AG04449 (cell line): ENCODE data around the gene TCF20.

Experiments used
- CTCF ChIA-PET: fragments of 350-600 bp; formaldehyde crosslinking; extraction: SDS; loops from one replicate; lab custom pipeline; 2021; ENCODE audit warnings: antibody characterized with exemption; lab: Yijun Ruan, JAX
- POLR2A ChIA-PET: fragments of 400-600, 350-600 bp; formaldehyde crosslinking; extraction: SDS; loops from one replicate; lab custom pipeline; 2020; ENCODE audit warnings: antibody characterized with exemption, inconsistent platforms; lab: Yijun Ruan, JAX
- DNase-seq: peaks from one replicate; pipeline ENCODE4 v3.0.0-alpha.2; 2010; ENCODE audit warnings: low read depth, low spot score
- H3K4me3 ChIP-seq: 2 replicates; pipeline ENCODE4 v1.5.1; 2011; ENCODE audit warnings: low read depth, mild to moderate bottlenecking, control low read depth, low read length
- CTCF ChIP-seq: IDR thresholded peaks from one replicate; pipeline ENCODE4 v1.5.1; 2011; ENCODE audit warnings: mild to moderate bottlenecking, moderate library complexity, low read length, control low read depth, inconsistent platforms; ENCODE audit not compliant: insufficient read depth; ENCODE audit errors: missing control alignments

The TCF20 gene

GRCh38 chr22:42270510-42271190, at the start of gene TCF20:
TSS of gene TCF20 (minus strand) at chr22:42270653. CDS start at chr22:42215305, 55,348 bp downstream.
- ChIA-PET POLR2A (no interaction called here), CTCF (interaction anchor here (1.3 kb wide), 1 partner anchor 10 kb away, joined by 3 read pairs; no protein-coding TSS in a partner anchor)
- TF ChIP-seq CTCF, result no peak
- no peak for DNase-seq
- H3K4me3 ChIP-seq, result peak within 1 kb of the TSS; percentile 73

- DNase-seq, result no peak
- TF ChIP-seq CTCF, result no peak
- ChIA-PET CTCF (no interaction called here), POLR2A (no interaction called here)
- no peak overlapping the region for H3K4me3 ChIP-seq
Measured at GRCh38 chr22:42319386-42319785, 48.9 kb upstream of the TCF20 start.

DNA sequence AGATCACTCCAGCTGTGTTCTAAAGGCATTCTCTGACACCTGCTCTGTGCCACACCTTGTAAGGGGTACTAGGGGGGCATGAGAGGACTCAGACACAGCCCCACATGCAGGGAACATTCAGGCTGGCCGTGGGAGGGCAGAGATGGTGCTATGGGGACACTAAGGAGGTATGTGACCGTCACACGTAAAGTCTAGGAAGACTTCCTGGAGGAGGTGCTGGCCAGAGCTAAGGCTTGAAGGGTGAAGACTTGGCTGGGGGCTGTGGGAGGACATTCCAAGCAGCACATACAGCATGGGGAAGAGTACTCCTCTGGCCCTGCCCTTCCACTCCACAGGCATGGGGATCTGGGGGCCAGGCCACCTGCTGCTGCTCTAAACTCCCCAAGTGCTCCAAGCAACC, 48.5 kb upstream of the TCF20 start:
- no peak for DNase-seq
- ChIA-PET POLR2A (no interaction called here), CTCF (no interaction called here)
- TF ChIP-seq CTCF, result no peak
- no peak overlapping the region for H3K4me3 ChIP-seq

DNA sequence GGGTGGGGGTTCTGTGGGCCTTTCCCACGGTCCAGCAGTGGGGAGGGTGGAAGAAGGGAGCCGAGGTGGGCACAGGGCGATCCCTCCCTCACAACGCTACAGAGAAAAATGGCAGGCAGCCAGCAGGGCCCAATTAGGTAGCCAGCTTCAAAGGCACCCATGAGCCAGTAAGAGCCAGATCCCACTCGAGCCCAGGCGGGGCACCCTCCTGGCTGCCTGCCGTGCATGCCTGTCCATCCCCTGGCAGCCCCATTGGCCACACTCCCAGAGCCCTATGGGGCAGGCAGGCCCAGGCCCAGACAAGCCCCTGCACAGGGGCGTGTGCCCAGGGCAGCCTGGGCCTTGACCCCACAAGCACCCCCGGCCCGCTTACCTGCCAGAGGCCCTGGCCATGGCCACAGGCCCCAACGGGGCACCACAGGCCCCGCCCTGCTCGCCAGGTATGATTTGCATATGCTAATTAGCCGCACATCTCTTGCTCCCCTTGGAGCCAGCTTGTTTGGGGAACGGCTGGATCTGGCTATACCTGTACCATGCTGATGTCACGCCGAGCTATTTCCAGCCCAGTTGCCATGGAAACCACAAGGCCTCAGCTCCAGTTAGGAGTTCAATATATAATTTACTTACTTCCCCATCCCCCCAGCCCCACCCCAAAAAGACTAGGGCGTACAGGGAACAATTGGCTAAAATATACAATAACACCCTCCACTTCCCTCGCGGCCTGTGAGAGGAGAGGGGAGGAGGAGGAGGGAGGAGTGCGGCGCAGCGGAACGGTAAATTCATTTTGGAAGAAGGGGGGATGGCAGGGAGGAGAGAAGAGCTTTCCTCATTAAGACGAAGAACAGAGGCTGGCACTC, 47.5 kb upstream of the TCF20 start:
- no peak for DNase-seq
- TF ChIP-seq CTCF, result no peak
- no peak overlapping the region for H3K4me3 ChIP-seq
- POLR2A ChIA-PET, result no interaction called here
- CTCF ChIA-PET, result no interaction called here

DNA sequence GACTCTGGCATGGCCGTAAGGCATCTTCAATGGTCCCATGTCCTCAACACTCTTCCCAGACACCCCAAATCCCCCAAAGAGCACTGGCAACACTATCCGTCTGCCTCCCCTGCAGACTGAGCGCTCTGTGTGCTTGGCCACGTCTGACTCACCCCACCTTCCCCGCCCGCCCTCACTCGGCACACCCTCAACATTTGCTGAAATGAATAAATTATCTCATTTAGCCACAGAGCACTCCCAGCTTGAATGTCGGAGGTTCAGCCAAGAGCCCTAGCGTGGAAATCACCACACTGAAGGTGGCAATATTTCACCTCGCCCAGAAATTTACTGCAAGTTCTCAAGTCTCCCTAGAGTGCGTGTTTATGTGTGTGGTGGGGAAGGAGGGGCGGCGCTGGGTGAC, 46.6 kb upstream of the TCF20 start:
- no peak for TF ChIP-seq CTCF
- POLR2A ChIA-PET, result no interaction called here
- H3K4me3 ChIP-seq, result no peak overlapping the region
- no peak for DNase-seq
- CTCF ChIA-PET, result no interaction called here

- POLR2A ChIA-PET, result no interaction called here
- no peak for DNase-seq
- no peak overlapping the region for H3K4me3 ChIP-seq
- TF ChIP-seq CTCF, result no peak
- CTCF ChIA-PET, result no interaction called here
Measured at GRCh38 chr22:42315392-42315756, 44.9 kb upstream of the TCF20 start.
